MCF 10A (cell line): ENCODE results near the gene CHDH. TPM values are rescaled to one million over a fixed set of nuclear protein-coding genes. Genes with fewer than 3 reads are reported as not detected.

Experiments used
- BruUV-seq: library from RNA; stranded (reverse); fragments of 400-500 nt; replicated peaks from 2 replicates; lab custom pipeline; 2021; lab: Mats Ljungman, UMichigan
- CTCF ChIA-PET: fragments of 300-600 bp; sonication (Branson Sonifier 250); formaldehyde crosslinking; extraction: SDS; loops from one replicate; lab custom pipeline; 2021; ENCODE audit warnings: antibody characterized with exemption, inconsistent platforms; lab: Yijun Ruan, JAX
- POLR2A ChIA-PET: fragments of 300-600, 350-650 bp; sonication (Branson Sonifier 250); formaldehyde crosslinking; extraction: SDS; loops from one replicate; lab custom pipeline; 2020; ENCODE audit warnings: antibody characterized with exemption, inconsistent platforms; lab: Yijun Ruan, JAX
- DNase-seq: peaks from one replicate; pipeline ENCODE4 v3.0.0-alpha.2; 2018; ENCODE audit not compliant: unreplicated experiment
- H3K27ac Mint-ChIP-seq: one replicate; pipeline ENCODE4 v1.8.0; 2022; ENCODE audit warnings: mild to moderate bottlenecking, low read depth, mixed read lengths; ENCODE audit not compliant: unreplicated experiment
- H3K27me3 Mint-ChIP-seq: one replicate; pipeline ENCODE4 v1.8.0; 2022; ENCODE audit warnings: mixed read lengths; ENCODE audit not compliant: insufficient read depth, unreplicated experiment
- H3K36me3 Mint-ChIP-seq: one replicate; pipeline ENCODE4 v1.8.0; 2022; ENCODE audit warnings: mild to moderate bottlenecking, moderate library complexity, mixed read lengths; ENCODE audit not compliant: insufficient read depth, unreplicated experiment
- H3K4me1 Mint-ChIP-seq: one replicate; pipeline ENCODE4 v1.8.0; 2022; ENCODE audit warnings: mixed read lengths; ENCODE audit not compliant: insufficient read depth, unreplicated experiment
- H3K4me3 Mint-ChIP-seq: one replicate; pipeline ENCODE4 v1.8.0; 2022; ENCODE audit warnings: mild to moderate bottlenecking, moderate library complexity, mixed read lengths; ENCODE audit not compliant: unreplicated experiment
- H3K9me3 Mint-ChIP-seq: one replicate; pipeline ENCODE4 v1.8.0; 2022; ENCODE audit warnings: mixed read lengths; ENCODE audit not compliant: unreplicated experiment
- CTCF ChIP-seq: fragments of 200-600 bp; IDR thresholded peaks from one replicate; pipeline ENCODE4 v1.8.0; 2022; ENCODE audit warnings: antibody characterized with exemption, mild to moderate bottlenecking; ENCODE audit not compliant: unreplicated experiment
- intact Hi-C: fragments of 100-400 bp; cut with micrococcal nuclease; formaldehyde crosslinking; loops from 2 replicates; pipeline ENCODE4 v1.14.1; 2022
- total RNA-seq: library from RNA; stranded (reverse); gene quantifications from 2 replicates; pipeline ENCODE4 v1.2.3, GENCODE V29; 2022

Gene CHDH
- total RNA-seq, 1 experiment from 2014 or later = 0.49 TPM

- Mint-ChIP-seq H3K4me3 (no peak overlapping the region), H3K27ac (no peak overlapping the region), H3K36me3 (peaks cover 6% of the 10 kb centered on the region), H3K27me3 (no peaks in the 10 kb centered on the region), H3K9me3 (no peaks in the 10 kb centered on the region), H3K4me1 (peaks cover 6% of the 10 kb centered on the region)
- no TSS peak for BruUV-seq
- no peak for DNase-seq
- ChIA-PET POLR2A (interaction anchor here (0.6 kb wide), 1 partner anchor 79 kb away, joined by 4 read pairs; no protein-coding TSS in a partner anchor), CTCF (no interaction called here)
- intact Hi-C loops = no loop called here
- no peak for TF ChIP-seq CTCF
These were observed 26.9 kb downstream of the CHDH start for GRCh38 chr3:53819163-53819868.

- Mint-ChIP-seq H3K36me3 (peaks cover 6% of the 10 kb centered on the region), H3K4me1 (peaks cover 6% of the 10 kb centered on the region), H3K4me3 (no peak overlapping the region), H3K27ac (no peak overlapping the region), H3K27me3 (no peaks in the 10 kb centered on the region), H3K9me3 (no peaks in the 10 kb centered on the region)
- POLR2A ChIA-PET = no interaction called here
- no TSS peak for BruUV-seq
- DNase-seq = no peak
- CTCF ChIA-PET = no interaction called here
- intact Hi-C loops = no loop called here
- TF ChIP-seq CTCF = no peak
These were observed 27.7 kb downstream of the CHDH start for GRCh38 chr3:53818221-53819162.

- TF ChIP-seq CTCF = no peak
- Mint-ChIP-seq H3K4me3 (no peak overlapping the region), H3K27ac (no peak overlapping the region), H3K27me3 (no peaks in the 10 kb centered on the region), H3K36me3 (peaks cover 6% of the 10 kb centered on the region), H3K4me1 (peaks cover 6% of the 10 kb centered on the region), H3K9me3 (no peaks in the 10 kb centered on the region)
- intact Hi-C loops = no loop called here
- ChIA-PET POLR2A (no interaction called here), CTCF (no interaction called here)
- no TSS peak for BruUV-seq
- DNase-seq = no peak
These were observed 28.4 kb downstream of the CHDH start for GRCh38 chr3:53817809-53818208.

GRCh38 chr3:53817211-53817610 lies 29.0 kb downstream of the CHDH start:
- TF ChIP-seq CTCF = no peak
- intact Hi-C loops = no loop called here
- Mint-ChIP-seq H3K4me3 (no peak overlapping the region), H3K9me3 (no peaks in the 10 kb centered on the region), H3K36me3 (peaks cover 6% of the 10 kb centered on the region), H3K4me1 (peaks cover 6% of the 10 kb centered on the region), H3K27me3 (no peaks in the 10 kb centered on the region), H3K27ac (no peak overlapping the region)
- no peak for DNase-seq
- ChIA-PET CTCF (no interaction called here), POLR2A (no interaction called here)
- no TSS peak for BruUV-seq
